Neural cell (in vitro differentiated cells): Measurements from ENCODE around the gene GNLY. TPM values are rescaled to one million over a fixed set of nuclear protein-coding genes. Genes with fewer than 3 reads are reported as not detected.

Experiments
- H2AFZ ChIP-seq: fragments of 200-600, 300-800 bp; sonication (generic), shearing (Covaris generic); 2 replicates; pipeline ENCODE4 v1.6.0; 2014; ENCODE audit warnings: low read depth, mild to moderate bottlenecking, antibody characterized with exemption, low read length, moderate library complexity
- H3F3A ChIP-seq: fragments of 200-600 bp; shearing (Covaris generic); 2 replicates; pipeline ENCODE4 v1.6.1; 2016; ENCODE audit warnings: mild to moderate bottlenecking, moderate library complexity, mixed read lengths, antibody characterized with exemption, low read length; ENCODE audit not compliant: insufficient read depth, poor library complexity, severe bottlenecking
- H3K27ac ChIP-seq: fragments of 200-600, 300-800 bp; sonication (generic), shearing (Covaris generic); 2 replicates; pipeline ENCODE4 v1.5.1; 2014; ENCODE audit warnings: mild to moderate bottlenecking, low read length, moderate library complexity
- H3K27me3 ChIP-seq: fragments of 300-800, 200-600 bp; sonication (generic), shearing (Covaris generic); 2 replicates; pipeline ENCODE4 v1.6.0; 2014; ENCODE audit warnings: mild to moderate bottlenecking, low read depth, low read length, moderate library complexity; ENCODE audit not compliant: insufficient read depth
- H3K36me3 ChIP-seq: fragments of 300-800, 200-600 bp; sonication (generic), shearing (Covaris generic); 2 replicates; pipeline ENCODE4 v1.5.1; 2014; ENCODE audit warnings: mild to moderate bottlenecking, antibody characterized with exemption, low read length, moderate library complexity; ENCODE audit not compliant: insufficient read depth
- H3K4me2 ChIP-seq: fragments of 300-800, 200-600 bp; sonication (generic), shearing (Covaris generic); 2 replicates; pipeline ENCODE4 v1.6.0; 2014; ENCODE audit warnings: mild to moderate bottlenecking, low read length
- H3K4me3 ChIP-seq: fragments of 300-800, 200-600 bp; sonication (generic), shearing (Covaris generic); 2 replicates; pipeline ENCODE4 v1.5.1; 2014; ENCODE audit warnings: mild to moderate bottlenecking, low read length, moderate library complexity
- H3K79me2 ChIP-seq: fragments of 200-600 bp; shearing (Covaris generic); replicated peaks from 2 replicates; pipeline ENCODE4 v1.6.0; 2014; ENCODE audit warnings: mild to moderate bottlenecking, low read length, moderate library complexity; ENCODE audit not compliant: insufficient read depth
- H3K9ac ChIP-seq: fragments of 300-800, 200-600 bp; sonication (generic), shearing (Covaris generic); 2 replicates; pipeline ENCODE4 v1.6.1; 2016; ENCODE audit warnings: mild to moderate bottlenecking, low read length, mixed read lengths
- H3K9me2 ChIP-seq: fragments of 200-600 bp; shearing (Covaris generic); 2 replicates; pipeline ENCODE4 v1.6.1; 2016; ENCODE audit warnings: mild to moderate bottlenecking, low read length, mixed read lengths; ENCODE audit not compliant: insufficient read depth
- H3K9me3 ChIP-seq: fragments of 200-600, 300-800 bp; sonication (generic), shearing (Covaris generic); 2 replicates; pipeline ENCODE4 v1.6.1; 2016; ENCODE audit warnings: mild to moderate bottlenecking, mixed run types, low read length, moderate library complexity, mixed read lengths
- H4K20me1 ChIP-seq: fragments of 200-600 bp; shearing (Covaris generic); 2 replicates; pipeline ENCODE4 v1.6.1; 2016; ENCODE audit warnings: mild to moderate bottlenecking, mixed run types; ENCODE audit not compliant: insufficient read depth
- CTCF ChIP-seq: fragments of 450-650 bp; IDR thresholded peaks from 2 replicates; pipeline ENCODE4 v1.5.1; 2014; ENCODE audit warnings: antibody characterized with exemption, mild to moderate bottlenecking, moderate library complexity; ENCODE audit not compliant: poor library complexity, severe bottlenecking
- EP300 ChIP-seq: fragments of 450-650 bp; conservative IDR thresholded peaks from 2 replicates; pipeline ENCODE4 v1.6.1; 2014; ENCODE audit warnings: antibody characterized with exemption, mild to moderate bottlenecking, moderate library complexity; ENCODE audit not compliant: poor library complexity, severe bottlenecking
- EZH2 ChIP-seq: fragments of 200-600, 300-800 bp; shearing (Covaris generic), sonication (generic); IDR thresholded peaks from 2 replicates; pipeline ENCODE4 v1.6.1; 2014; ENCODE audit warnings: antibody characterized with exemption, low read length, borderline replicate concordance, mild to moderate bottlenecking; ENCODE audit not compliant: insufficient read depth, poor library complexity, severe bottlenecking
- MXI1 ChIP-seq: fragments of 450-650 bp; conservative IDR thresholded peaks from 2 replicates; pipeline ENCODE4 v1.6.1; 2014; ENCODE audit warnings: antibody characterized with exemption, mild to moderate bottlenecking; ENCODE audit not compliant: poor library complexity, severe bottlenecking
- POLR2AphosphoS5 ChIP-seq: IDR thresholded peaks from 2 replicates; pipeline ENCODE4 v1.6.1; 2012
- RAD21 ChIP-seq: fragments of 450-650 bp; conservative IDR thresholded peaks from 2 replicates; pipeline ENCODE4 v1.6.1; 2014; ENCODE audit warnings: antibody characterized with exemption, mild to moderate bottlenecking, moderate library complexity
- REST ChIP-seq: IDR thresholded peaks from 2 replicates; pipeline ENCODE4 v1.6.1; 2012; ENCODE audit warnings: borderline replicate concordance
- SMC3 ChIP-seq: fragments of 450-650 bp; conservative IDR thresholded peaks from 2 replicates; pipeline ENCODE4 v1.6.1; 2014; ENCODE audit warnings: antibody characterized with exemption, mild to moderate bottlenecking, moderate library complexity; ENCODE audit not compliant: poor library complexity
- TAF1 ChIP-seq: IDR thresholded peaks from 2 replicates; pipeline ENCODE4 v1.6.1; 2012; ENCODE audit warnings: low read depth
- polyA plus RNA-seq: library from polyadenylated mRNA; depleted of rRNA; stranded (reverse); fragments of >200 nt; gene quantifications from 2 replicates; pipeline ENCODE4 v1.2.3, GENCODE V29; 2014

GNLY gene
- polyA plus RNA-seq, 1 donor from 2014 or later = not detected

- no peak overlapping the region for H3K4me2 ChIP-seq
- no peak overlapping the region for H2AFZ ChIP-seq
- no peaks in the 10 kb centered on the region for H3K9me2 ChIP-seq
These were observed 38.4 kb downstream of the GNLY start for GRCh38 chr2:85732467-85733120.

More at GRCh38 chr2:85732467-85733120, 38.4 kb downstream of the GNLY start:
- no peaks in the 10 kb centered on the region for H3K36me3 ChIP-seq
- no peak overlapping the region for H3K9ac ChIP-seq
- H3K79me2 ChIP-seq = no peaks in the 10 kb centered on the region
- H3K27me3 ChIP-seq = no peaks in the 10 kb centered on the region
- no peaks in the 10 kb centered on the region for H3K9me3 ChIP-seq
- no peak overlapping the region for H3K27ac ChIP-seq
- H3F3A ChIP-seq = no peaks in the 10 kb centered on the region
- TF ChIP-seq SMC3 = no peak
- no peak for TF ChIP-seq EP300
- TF ChIP-seq TAF1 = no peak
- no peak for TF ChIP-seq EZH2
- TF ChIP-seq CTCF = no peak
- no peak for TF ChIP-seq RAD21
- TF ChIP-seq POLR2AphosphoS5 = no peak
- TF ChIP-seq MXI1 = no peak
- TF ChIP-seq REST = no peak
- H4K20me1 ChIP-seq = no peaks in the 10 kb centered on the region
- no peak overlapping the region for H3K4me3 ChIP-seq
